Activated B cell treated with CpG ODN at 0.5 μM for 24 hours (primary cell): Measurements from ENCODE around the gene IVNS1ABP. TPM values are rescaled to one million over a fixed set of nuclear protein-coding genes. Genes with fewer than 3 reads are reported as not detected.

Source experiments
- ATAC-seq: fragments of 200-7000 bp; cut with Tn5 transposase; one replicate; pipeline ENCODE4 v1.10.0; 2021; ENCODE audit warnings: low read depth, mild to moderate bottlenecking, moderate library complexity
- CTCF ChIA-PET: fragments of 350-600 bp; sonication (Branson Sonifier 250); formaldehyde crosslinking; loops from one replicate; lab custom pipeline; 2021; ENCODE audit warnings: antibody characterized with exemption; lab: Charles Lee
- POLR2A ChIA-PET: fragments of 350-600 bp; sonication (Branson Sonifier 250); formaldehyde crosslinking; loops from one replicate; lab custom pipeline; 2021; ENCODE audit warnings: antibody characterized with exemption; lab: Charles Lee
- DNase-seq: peaks from one replicate; pipeline ENCODE4 v3.0.0; 2022
- H3K27ac Mint-ChIP-seq: one replicate; pipeline ENCODE4 v1.8.0; 2020; ENCODE audit warnings: mixed read lengths
- H3K27me3 Mint-ChIP-seq: one replicate; pipeline ENCODE4 v1.8.0; 2021; ENCODE audit warnings: mixed read lengths
- H3K36me3 Mint-ChIP-seq: one replicate; pipeline ENCODE4 v1.8.0; 2021; ENCODE audit warnings: low read depth, mixed read lengths
- H3K4me1 Mint-ChIP-seq: one replicate; pipeline ENCODE4 v1.8.0; 2021; ENCODE audit warnings: mixed read lengths
- H3K4me3 Mint-ChIP-seq: one replicate; pipeline ENCODE4 v1.8.0; 2020; ENCODE audit warnings: mild to moderate bottlenecking, mixed read lengths
- H3K9me3 Mint-ChIP-seq: one replicate; pipeline ENCODE4 v1.8.0; 2020; ENCODE audit warnings: mixed read lengths
- intact Hi-C: fragments of 100-400 bp; cut with micrococcal nuclease; formaldehyde crosslinking; loops from one replicate; pipeline ENCODE4 v1.15.1; 2024
- total RNA-seq: library from RNA; stranded (reverse); gene quantifications from 2 replicates; pipeline ENCODE4 v1.2.3, GENCODE V29; 2022
- TF ChIP-seq, protein P1 (sequence below): fragments of 200-600 bp; IDR thresholded peaks from one replicate; pipeline ENCODE4 v1.8.0; 2022; ENCODE audit warnings: antibody characterized with exemption, mild to moderate bottlenecking

Gene IVNS1ABP
- total RNA-seq, 1 donor from 2014 or later = 149 TPM

DNA sequence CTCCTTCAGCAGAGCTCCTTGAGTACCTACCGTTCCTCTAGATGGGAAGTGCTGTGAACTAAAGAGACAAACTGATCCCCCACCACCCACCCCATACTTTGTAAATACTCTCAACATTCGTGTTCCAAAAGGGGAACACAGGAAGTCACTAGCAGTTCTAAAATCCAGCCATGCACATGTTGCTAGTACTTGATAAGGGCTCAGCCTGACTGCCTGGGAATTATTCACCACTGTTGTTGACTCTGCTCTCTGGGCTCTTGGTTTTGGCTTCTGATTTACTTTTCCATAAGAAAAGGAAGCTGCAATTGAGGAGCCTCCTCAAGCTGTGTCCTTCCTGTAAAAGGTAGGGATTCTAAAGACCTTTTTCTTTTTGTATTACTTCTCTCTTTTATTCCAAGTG is 67.5 kb downstream of the IVNS1ABP start:
- H3K27me3 Mint-ChIP-seq = no peaks in the 10 kb centered on the region
- H3K27ac Mint-ChIP-seq = no peak overlapping the region
- no peak for ATAC-seq
- ChIA-PET CTCF (interaction anchor here (1.0 kb wide), 1 partner anchor 11 kb away, joined by 3 read pairs; no protein-coding TSS in a partner anchor), POLR2A (no interaction called here)
- no peaks in the 10 kb centered on the region for H3K4me1 Mint-ChIP-seq
- H3K4me3 Mint-ChIP-seq = no peak overlapping the region
- TF ChIP-seq, protein P1, sequence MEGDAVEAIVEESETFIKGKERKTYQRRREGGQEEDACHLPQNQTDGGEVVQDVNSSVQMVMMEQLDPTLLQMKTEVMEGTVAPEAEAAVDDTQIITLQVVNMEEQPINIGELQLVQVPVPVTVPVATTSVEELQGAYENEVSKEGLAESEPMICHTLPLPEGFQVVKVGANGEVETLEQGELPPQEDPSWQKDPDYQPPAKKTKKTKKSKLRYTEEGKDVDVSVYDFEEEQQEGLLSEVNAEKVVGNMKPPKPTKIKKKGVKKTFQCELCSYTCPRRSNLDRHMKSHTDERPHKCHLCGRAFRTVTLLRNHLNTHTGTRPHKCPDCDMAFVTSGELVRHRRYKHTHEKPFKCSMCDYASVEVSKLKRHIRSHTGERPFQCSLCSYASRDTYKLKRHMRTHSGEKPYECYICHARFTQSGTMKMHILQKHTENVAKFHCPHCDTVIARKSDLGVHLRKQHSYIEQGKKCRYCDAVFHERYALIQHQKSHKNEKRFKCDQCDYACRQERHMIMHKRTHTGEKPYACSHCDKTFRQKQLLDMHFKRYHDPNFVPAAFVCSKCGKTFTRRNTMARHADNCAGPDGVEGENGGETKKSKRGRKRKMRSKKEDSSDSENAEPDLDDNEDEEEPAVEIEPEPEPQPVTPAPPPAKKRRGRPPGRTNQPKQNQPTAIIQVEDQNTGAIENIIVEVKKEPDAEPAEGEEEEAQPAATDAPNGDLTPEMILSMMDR = no peak
- H3K9me3 Mint-ChIP-seq = no peaks in the 10 kb centered on the region
- intact Hi-C loops = no loop called here
- DNase-seq = no peak
- H3K36me3 Mint-ChIP-seq = no peaks in the 10 kb centered on the region

Other genes starting within 250 kb of the IVNS1ABP start
- 20.0 and 23.9 TPM in 2 replicates for gene TRMT1L, start 160.3 kb downstream of the IVNS1ABP start, total RNA-seq
- 4.9 and 5.5 TPM in 2 replicates for gene SWT1, start 160.1 kb downstream of the IVNS1ABP start, total RNA-seq